NB4 (cell line): ENCODE results near the gene AGBL4.

Experiments
- MYC ChIP-seq: IDR thresholded peaks from 2 replicates; pipeline ENCODE4 v1.6.1; 2011; ENCODE audit warnings: low read depth, low read length
- POLR2A ChIP-seq: IDR thresholded peaks from 2 replicates; pipeline ENCODE4 v1.6.1; 2011; ENCODE audit warnings: mild to moderate bottlenecking; ENCODE audit not compliant: insufficient read length; ENCODE audit errors: extremely low read depth
- TF ChIP-seq, protein P1 (sequence below): IDR thresholded peaks from one replicate; pipeline ENCODE4 v1.5.1; 2012; ENCODE audit warnings: low read depth, low read length
- TF ChIP-seq, protein P2 (sequence below): IDR thresholded peaks from 2 replicates; pipeline ENCODE4 v1.6.1; 2011; ENCODE audit warnings: low read depth, low read length

DNA sequence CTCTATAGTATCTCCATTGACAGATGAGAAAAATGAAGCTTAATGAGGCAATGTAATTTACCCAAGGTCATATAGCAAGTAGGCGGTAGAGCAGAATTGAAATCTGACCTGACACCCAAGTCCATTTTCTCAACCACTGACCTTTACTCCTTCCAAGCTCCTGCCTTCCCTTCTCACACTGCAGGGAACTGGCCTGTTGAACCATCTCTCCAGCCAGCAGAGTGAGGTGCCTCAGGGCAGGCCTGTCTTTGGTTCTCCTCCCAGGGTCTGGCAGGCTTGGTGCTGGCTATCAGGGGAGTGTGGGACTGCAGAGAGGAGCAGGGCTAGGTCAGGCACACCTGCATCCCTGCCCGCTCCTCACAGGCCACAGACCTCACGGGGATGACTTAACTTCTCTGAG, 1373.9 kb downstream of the AGBL4 start:
- TF ChIP-seq, protein P1, sequence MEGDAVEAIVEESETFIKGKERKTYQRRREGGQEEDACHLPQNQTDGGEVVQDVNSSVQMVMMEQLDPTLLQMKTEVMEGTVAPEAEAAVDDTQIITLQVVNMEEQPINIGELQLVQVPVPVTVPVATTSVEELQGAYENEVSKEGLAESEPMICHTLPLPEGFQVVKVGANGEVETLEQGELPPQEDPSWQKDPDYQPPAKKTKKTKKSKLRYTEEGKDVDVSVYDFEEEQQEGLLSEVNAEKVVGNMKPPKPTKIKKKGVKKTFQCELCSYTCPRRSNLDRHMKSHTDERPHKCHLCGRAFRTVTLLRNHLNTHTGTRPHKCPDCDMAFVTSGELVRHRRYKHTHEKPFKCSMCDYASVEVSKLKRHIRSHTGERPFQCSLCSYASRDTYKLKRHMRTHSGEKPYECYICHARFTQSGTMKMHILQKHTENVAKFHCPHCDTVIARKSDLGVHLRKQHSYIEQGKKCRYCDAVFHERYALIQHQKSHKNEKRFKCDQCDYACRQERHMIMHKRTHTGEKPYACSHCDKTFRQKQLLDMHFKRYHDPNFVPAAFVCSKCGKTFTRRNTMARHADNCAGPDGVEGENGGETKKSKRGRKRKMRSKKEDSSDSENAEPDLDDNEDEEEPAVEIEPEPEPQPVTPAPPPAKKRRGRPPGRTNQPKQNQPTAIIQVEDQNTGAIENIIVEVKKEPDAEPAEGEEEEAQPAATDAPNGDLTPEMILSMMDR: no peak
- no peak for TF ChIP-seq POLR2A
- TF ChIP-seq, protein P2, sequence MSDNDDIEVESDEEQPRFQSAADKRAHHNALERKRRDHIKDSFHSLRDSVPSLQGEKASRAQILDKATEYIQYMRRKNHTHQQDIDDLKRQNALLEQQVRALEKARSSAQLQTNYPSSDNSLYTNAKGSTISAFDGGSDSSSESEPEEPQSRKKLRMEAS: no peak
- no peak for TF ChIP-seq MYC
